IPS DF 4.7 (cell line): Measurements from ENCODE around the gene DLGAP1.
A peak's percentile ranks its signal among the peaks of the same experiment; 100 is the strongest.
"Not testable (repeated sequence)": the region's sequence is repeated elsewhere in the genome, so short reads cannot be mapped to it uniquely, and the experiment has no call there.

Experiments
- DNase-seq: peaks from one replicate; pipeline ENCODE4 v3.0.0-alpha.2; 2013; ENCODE audit warnings: low spot score; ENCODE audit errors: extremely low read depth

DLGAP1 gene

GRCh38 chr18:4078246-4078645 is 376.9 kb downstream of the DLGAP1 start:
- no peak for DNase-seq

DNA sequence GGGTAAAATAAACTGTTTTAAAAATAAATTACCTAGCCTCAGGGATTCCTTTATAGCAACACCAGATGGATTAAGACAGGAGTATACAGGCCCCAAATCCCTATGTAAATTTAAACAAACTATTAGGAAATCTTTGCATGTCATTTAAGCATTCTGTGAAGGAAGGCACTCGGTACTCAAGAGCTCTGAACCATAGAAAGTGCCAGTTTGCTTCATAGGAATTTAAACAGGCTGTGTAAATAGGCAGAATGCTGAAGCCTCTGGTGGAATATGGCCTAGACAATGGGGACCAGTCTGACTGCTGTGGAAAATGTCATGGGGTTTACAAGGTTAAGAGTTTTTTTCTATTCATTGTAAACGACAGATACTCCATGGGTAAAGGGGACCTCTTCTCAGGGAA is 377.4 kb downstream of the DLGAP1 start:
- no peak for DNase-seq

GRCh38 chr18:4077204-4077603 is 377.9 kb downstream of the DLGAP1 start:
- no peak for DNase-seq

DNA sequence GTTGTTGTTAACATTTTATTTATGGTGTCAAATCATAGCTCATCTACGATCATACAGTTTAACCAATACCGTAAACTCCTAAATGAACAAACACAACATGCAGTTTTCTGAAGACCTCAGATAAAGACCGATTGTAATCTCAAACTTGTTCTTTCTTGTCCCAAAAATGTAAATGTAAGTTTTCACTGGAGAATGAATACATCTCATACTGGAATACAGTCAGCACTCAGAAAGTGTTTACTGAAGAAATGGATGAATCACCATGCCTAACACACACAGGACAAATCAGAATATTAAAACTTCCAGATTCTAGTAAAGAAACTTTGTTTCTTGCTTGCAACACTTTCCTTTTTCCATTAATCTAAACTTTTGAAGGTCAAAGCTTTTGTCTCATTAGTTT is 380.5 kb downstream of the DLGAP1 start:
- DNase-seq = no peak

- no peak for DNase-seq
Measured at GRCh38 chr18:4069183-4069582, 385.9 kb downstream of the DLGAP1 start.

DNA sequence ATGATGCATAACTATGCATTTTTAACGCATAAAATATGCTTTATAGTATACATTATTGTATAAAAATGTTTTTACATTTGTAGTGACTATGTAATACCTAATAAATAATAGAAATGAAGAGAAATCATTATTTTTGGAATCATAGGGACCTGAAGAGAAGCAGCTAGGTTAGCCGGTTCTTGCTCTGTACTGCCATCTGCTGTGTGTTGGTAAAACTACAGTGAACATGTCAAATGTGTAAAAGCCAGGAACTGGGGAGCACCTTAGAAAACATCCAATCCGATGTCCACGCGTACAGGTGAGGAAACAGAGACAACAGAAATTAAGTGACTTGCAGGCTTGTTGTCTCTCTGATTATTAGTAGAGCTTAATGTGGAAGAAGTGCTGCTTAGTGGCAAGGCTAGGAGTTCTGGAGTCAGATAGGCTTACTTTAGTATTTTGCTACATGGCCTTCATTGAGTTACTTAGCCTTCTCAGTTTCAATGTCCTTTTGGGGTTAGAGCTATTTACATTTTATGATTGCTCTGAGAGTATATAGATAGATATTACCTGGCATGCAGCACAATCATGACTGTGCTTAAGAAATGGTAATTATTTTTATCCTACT is 386.5 kb downstream of the DLGAP1 start:
- DNase-seq = peak; percentile 76

DNA sequence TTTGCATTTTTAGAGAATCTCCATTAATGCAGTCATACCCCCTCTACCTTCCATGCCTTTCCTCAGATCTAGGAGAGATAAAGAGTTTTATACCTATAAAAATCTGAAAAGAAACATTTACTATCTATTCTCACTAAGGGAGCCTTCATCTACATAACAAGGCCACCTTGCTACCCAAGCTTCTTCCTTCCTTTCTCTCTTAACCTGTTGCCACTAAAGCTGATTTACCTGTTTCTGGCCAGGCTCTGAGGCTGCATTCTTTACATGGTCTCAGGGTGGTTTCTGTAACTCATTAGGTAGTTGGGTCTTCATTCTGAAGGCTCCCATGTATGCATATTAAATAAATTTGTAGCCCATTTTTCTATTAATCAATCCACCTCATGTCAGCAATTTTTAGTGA is 391.6 kb downstream of the DLGAP1 start:
- no peak for DNase-seq

- DNase-seq = no peak
Measured at GRCh38 chr18:4060427-4061281, 394.5 kb downstream of the DLGAP1 start.

DNA sequence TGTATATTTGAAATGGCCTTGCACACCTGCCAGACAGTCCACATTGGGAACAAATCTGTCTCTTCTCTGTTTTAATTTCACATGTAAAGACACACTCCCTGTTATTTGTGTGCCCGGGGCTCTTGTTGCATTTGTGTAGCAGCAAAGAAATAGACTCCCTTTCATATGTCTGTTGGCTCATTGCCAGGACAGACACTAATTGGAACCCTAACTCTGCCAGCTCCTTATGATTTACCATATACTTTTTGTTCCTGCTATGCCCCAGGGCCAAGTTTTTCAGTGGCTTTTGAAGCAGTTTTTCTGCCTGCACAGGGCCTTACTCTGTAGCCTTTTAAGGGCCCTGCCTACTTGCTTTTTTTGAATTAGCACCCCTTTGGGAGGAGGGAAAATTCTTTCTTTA is 396.9 kb downstream of the DLGAP1 start:
- no peak for DNase-seq

DNA sequence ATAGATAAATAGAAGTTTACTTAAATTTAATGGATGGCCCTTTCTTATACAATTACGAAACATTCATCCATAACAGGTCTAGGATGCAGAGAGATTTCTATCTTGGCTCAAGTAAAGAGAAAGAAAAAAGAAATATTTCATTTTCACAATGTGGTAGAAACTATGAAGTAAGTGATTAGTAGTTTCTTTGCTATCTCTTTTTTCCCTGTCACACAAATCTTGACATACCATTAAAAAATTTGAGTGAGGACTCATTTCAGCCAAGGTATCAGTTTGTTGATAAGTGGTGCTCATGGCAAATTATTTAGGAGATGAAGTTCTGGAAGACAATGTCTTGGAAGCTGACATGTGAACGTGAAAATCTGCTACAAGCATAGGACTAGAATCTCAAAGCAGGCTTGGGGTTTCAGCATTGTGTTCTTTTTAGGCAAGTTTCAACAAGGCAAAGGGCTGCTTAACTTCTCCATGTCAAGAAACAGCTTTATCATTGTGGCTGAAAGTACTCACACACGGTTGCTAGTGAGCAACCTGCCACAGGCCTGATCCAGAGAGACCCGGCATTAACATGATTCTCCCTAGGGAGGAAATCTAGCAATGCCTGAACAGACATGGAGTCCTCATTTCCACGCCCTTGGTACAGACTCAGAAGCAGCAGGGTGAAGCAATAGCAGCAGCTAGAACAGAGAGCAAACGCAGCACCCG is 414.6 kb downstream of the DLGAP1 start:
- no peak for DNase-seq

DNA sequence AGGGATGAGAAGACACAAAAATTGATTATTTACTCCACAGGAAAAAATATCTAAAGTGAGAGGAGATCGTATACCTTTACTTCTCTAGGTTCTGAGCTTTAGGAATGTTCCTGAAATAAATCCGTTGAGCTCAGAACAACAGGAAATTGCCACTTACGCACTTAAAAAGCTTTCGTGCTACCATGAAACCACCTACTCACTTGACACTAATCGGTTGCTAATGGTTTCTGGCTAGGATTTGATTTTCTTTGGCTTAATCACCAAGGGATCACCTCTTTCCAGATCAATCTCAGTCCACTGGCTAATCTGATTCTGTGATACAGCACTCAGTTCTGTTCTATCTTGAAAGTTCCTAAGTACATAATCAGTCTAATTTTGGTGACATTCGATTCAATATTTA is 419.6 kb downstream of the DLGAP1 start:
- no peak for DNase-seq

GRCh38 chr18:4034815-4035214 is 420.3 kb downstream of the DLGAP1 start:
- not testable (repeated sequence) for DNase-seq

GRCh38 chr18:4026542-4026941 is 428.6 kb downstream of the DLGAP1 start:
- DNase-seq = no peak

GRCh38 chr18:4024702-4025101 is 430.4 kb downstream of the DLGAP1 start:
- DNase-seq = no peak

DNA sequence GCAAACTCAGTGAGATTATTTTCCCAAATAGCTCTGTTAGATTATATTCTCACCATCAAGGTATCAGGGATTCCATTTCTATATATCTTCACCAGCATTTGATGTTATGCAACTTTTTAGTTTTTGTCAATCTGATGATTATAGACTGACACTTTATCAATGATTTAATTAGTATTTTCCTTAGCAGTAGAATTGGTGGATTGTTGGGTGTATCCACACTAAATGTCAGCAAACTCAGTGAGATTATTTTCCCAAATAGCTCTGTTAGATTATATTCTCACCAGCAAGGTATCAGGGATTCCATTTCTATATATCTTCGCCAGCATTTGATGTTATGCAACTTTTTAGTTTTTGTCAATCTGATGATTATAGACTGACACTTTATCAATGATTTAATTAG is 432.4 kb downstream of the DLGAP1 start:
- not testable (repeated sequence) for DNase-seq

DNA sequence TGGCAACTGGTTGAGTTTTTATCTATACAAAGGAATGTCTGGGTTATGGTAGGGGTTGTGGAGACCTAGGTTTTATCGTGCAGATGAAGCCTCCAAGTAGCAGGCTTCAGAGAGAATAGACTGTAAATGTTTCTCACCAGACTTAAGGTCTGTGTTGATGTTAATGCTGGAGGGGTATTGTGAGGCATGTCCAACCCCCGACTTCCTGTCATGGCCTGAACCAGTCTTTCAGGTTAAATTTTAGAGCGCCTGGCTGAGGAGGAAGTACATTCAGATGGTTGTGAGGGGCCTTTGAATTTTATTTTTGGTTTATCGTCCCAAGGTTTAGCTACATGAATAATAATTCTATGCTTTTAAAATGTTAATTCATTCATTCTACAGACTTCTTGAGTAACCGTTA is 435.1 kb downstream of the DLGAP1 start:
- DNase-seq = no peak

DNA sequence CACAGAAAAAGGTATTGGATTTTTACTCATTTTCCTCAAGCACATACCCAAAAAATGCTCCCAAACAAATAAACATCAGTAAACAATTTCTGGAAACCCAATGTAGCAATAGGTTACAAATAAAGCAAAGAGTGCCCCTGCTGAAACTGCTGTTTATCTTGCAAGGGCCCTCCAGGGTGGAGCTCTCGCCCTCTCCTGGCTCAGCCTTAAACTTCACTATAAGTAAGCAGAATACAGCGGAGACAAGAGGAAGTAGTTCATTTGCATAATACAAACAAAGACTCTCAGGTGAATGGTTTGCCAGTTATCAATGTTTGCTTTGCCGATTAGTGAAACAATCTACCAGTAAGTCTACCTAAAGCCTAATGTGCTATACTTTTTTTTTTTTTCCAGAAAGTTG is 437.6 kb downstream of the DLGAP1 start:
- DNase-seq = no peak

GRCh38 chr18:4016391-4017049 is 438.6 kb downstream of the DLGAP1 start:
- DNase-seq = no peak

DNA sequence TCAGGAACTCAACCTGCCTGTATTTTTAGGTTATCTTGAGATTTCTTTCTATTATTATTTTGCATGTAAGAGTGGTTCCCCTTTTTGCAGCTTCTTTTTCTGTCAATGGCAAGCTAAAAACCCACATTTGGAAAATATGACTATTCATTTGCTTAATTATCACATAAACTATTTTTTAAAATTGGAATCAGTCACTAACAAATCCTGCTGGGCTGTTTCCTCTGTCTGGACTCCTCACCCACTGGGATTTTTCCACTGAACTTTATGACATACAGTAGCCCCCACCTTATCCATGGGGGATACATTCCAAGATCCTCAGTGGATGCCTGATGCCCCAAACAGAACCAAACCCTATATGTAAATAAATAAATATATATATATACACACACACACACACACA is 447.3 kb downstream of the DLGAP1 start:
- no peak for DNase-seq

GRCh38 chr18:4004183-4004829 is 450.8 kb downstream of the DLGAP1 start:
- no peak for DNase-seq

DNA sequence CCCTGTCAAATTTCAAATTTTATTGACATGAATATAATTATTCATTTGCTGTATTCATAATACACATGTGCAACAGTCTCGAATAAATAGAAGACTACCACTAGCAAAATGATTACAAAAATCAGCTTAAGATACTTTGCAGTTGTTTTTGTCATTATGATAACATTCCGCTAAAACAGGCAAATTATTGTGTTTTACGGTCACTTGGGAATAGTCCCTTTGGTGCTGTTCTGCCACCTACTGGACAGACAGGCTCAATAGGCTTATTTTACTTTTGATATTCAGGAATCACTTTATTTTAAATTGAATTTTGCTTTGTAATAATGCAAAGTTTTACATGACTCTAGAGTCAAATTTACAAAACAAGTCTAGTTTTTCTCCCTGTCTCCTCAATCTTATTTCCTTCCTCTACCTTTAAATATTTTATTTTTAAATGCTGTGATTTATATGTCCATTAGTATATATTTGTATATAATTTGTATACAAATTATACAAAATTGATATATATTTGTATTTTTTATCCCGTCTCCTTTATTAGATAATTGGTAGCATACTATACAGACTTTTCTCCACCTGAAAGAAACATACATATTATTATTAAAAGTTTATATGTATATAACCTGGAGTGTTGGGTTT is 456.3 kb downstream of the DLGAP1 start:
- no peak for DNase-seq
